ENCODE results near the gene CTXN1.
A peak's percentile ranks its signal among the peaks of the same experiment; 100 is the strongest.

The CTXN1 gene

DNA sequence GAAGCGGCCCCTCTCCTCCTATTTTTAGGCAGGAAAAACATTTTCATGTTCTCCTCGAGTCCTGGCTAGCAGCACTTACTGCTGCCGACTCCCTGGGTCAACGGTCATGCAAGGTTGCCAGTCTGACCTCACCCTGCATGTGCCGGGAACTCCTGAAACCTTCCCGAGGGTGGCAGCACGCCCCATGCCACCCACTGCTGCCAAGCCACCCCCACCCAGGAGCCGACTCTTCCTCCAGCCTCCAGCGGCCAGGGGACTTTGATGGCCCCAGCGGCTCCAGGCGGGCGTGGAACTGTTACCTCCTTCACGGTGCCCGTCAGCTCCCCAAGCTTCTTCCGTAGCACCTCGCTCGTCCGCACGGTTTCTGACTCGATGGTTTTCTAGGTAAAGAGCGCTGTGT is 8.8 kb upstream of the CTXN1 start:
- no peaks in the 10 kb centered on the region for H3K4me1 ChIP-seq (ENCODE audit: low read depth, poor library complexity, severe bottlenecking)
- no peak overlapping the region for H2AFZ ChIP-seq (ENCODE audit: low read depth)
- no peaks in the 10 kb centered on the region for H4K20me1 ChIP-seq (ENCODE audit: insufficient read depth)
- H3K9ac ChIP-seq: no peak overlapping the region
- TF ChIP-seq, protein P1, sequence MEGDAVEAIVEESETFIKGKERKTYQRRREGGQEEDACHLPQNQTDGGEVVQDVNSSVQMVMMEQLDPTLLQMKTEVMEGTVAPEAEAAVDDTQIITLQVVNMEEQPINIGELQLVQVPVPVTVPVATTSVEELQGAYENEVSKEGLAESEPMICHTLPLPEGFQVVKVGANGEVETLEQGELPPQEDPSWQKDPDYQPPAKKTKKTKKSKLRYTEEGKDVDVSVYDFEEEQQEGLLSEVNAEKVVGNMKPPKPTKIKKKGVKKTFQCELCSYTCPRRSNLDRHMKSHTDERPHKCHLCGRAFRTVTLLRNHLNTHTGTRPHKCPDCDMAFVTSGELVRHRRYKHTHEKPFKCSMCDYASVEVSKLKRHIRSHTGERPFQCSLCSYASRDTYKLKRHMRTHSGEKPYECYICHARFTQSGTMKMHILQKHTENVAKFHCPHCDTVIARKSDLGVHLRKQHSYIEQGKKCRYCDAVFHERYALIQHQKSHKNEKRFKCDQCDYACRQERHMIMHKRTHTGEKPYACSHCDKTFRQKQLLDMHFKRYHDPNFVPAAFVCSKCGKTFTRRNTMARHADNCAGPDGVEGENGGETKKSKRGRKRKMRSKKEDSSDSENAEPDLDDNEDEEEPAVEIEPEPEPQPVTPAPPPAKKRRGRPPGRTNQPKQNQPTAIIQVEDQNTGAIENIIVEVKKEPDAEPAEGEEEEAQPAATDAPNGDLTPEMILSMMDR (conservative IDR thresholded peaks at IDR 0.05; ENCODE audit: low read depth, low read length): no peak
- no peak overlapping the region for H3K4me2 ChIP-seq
- no peaks in the 10 kb centered on the region; the same call in 1 of the 2 replicates for H3K36me3 ChIP-seq (ENCODE audit: insufficient read depth)
- H3K27me3 ChIP-seq (ENCODE audit: insufficient read depth, low read depth): no peaks in the 10 kb centered on the region
- peaks cover 5% of the 10 kb centered on the region; the same call in 1 of the 2 replicates for H3K79me2 ChIP-seq (ENCODE audit: insufficient read depth, low read depth)
- no peak overlapping the region for H3K4me3 ChIP-seq (IDR thresholded peaks at IDR 0.05; ENCODE audit: insufficient read depth, low read depth, low read length)
- H3K27ac ChIP-seq: no peak overlapping the region

DNA sequence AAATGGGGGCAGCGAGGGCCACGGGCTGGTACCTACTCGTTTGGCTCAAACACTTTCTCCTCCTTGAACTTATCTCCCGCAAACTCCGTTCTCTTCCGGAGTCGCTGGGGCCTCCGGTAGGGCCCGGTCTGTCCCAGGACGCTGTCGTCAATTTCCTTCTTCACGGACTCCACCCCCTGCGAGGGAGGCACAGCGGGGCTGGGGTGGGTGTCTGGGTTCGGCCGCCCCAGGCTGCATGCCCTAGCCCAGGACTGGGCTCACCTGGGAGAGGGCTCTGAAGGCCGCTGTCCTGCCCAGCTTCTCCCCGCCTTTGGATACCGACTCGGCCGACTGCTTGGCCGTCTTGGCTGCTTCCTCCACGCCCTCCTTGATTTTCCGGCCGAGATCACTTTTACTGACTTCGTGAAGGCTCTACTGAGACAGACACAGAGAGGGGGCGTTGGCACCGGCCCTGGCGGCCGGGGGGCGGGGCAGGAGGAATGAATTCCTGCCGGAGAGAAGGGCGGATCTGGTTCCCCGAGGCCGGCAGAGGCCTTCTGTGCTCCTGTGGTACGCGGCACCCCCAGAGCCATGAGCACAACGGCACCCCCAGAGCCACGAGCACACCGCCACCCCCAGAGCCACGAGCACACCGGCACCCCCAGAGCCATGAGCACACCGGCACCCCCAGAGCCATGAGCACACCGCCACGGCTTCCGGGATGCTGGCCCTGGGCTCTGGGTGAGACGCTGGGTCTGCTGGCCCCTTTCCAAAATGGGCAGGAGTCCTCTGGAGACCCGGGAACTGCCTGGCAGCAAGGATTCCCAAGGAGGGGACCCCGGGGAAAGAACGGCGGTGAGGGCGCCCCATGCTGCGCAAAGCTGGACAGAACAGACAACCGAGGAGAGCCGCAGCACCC is 8.1 kb upstream of the CTXN1 start:
- H3K79me2 ChIP-seq (ENCODE audit: insufficient read depth, low read depth): peaks cover 5% of the 10 kb centered on the region; the same call in 1 of the 2 replicates
- no peak overlapping the region for H3K4me3 ChIP-seq (IDR thresholded peaks at IDR 0.05; ENCODE audit: insufficient read depth, low read depth, low read length)
- H3K36me3 ChIP-seq (ENCODE audit: insufficient read depth): no peaks in the 10 kb centered on the region; the same call in 1 of the 2 replicates
- no peaks in the 10 kb centered on the region for H3K4me1 ChIP-seq (ENCODE audit: low read depth, poor library complexity, severe bottlenecking)
- no peak overlapping the region for H3K4me2 ChIP-seq
- H3K27me3 ChIP-seq (ENCODE audit: insufficient read depth, low read depth): no peaks in the 10 kb centered on the region
- no peak overlapping the region for H3K27ac ChIP-seq
- H4K20me1 ChIP-seq (ENCODE audit: insufficient read depth): no peaks in the 10 kb centered on the region
- TF ChIP-seq, protein P1 (conservative IDR thresholded peaks at IDR 0.05; ENCODE audit: low read depth, low read length): no peak
- no peak overlapping the region for H2AFZ ChIP-seq (ENCODE audit: low read depth)
- no peak overlapping the region for H3K9ac ChIP-seq

DNA sequence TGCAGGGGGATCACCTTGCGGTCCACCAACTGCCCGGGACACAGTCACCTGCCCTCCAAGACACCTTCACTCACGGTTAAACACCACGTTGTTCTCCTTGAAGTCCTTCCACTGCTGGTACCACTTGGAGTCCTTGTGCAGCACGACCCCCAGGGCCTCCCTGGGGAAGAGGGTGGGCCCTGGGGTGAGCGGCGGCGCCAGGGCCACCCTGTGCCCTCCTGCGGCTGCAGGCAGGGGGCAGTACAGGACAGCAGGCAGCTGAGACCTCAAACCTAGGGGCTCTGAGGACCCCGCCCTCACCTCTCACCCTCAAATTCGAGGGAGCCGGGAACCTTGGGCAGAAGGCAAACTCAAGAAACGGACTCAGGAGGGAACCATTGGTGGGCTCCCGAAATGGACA is 7.5 kb upstream of the CTXN1 start:
- H2AFZ ChIP-seq (ENCODE audit: low read depth): no peak overlapping the region
- 0 out of 2 replicates have a peak, but pooled peaks cover 5% of the 10 kb centered on the region for H3K79me2 ChIP-seq (ENCODE audit: insufficient read depth, low read depth)

DNA sequence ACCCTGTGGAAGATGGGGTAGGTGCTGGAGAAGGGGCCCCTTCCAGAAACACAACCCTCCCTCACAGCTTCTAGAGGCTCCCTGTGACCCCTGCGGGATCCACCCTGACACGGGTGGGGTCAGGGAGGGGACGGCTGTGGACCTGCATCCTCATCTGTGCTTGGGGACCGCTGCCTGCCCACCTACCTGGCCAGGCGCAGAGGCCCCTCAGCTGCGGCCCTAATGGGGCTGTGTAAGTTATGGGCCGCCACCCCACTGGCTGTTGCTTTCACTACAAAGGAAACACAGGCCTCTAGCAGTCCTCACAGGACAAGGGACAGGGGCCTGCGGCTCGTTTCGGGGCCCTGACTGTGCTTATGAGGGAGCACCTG is 7.0 kb upstream of the CTXN1 start:
- Histone ChIP-seq H3K27me3 (ENCODE audit: insufficient read depth, low read depth) (no peaks in the 10 kb centered on the region), H4K20me1 (ENCODE audit: insufficient read depth) (no peaks in the 10 kb centered on the region), H3K4me3 (IDR thresholded peaks at IDR 0.05; ENCODE audit: insufficient read depth, low read depth, low read length) (no peak overlapping the region), H3K36me3 (ENCODE audit: insufficient read depth) (no peaks in the 10 kb centered on the region; the same call in 1 of the 2 replicates), H3K27ac (no peak overlapping the region), H3K79me2 (ENCODE audit: insufficient read depth, low read depth) (0 out of 2 replicates have a peak, but pooled peaks cover 2% of the 10 kb centered on the region), H2AFZ (ENCODE audit: low read depth) (no peak overlapping the region), H3K4me1 (ENCODE audit: low read depth, poor library complexity, severe bottlenecking) (no peaks in the 10 kb centered on the region), H3K9ac (no peak overlapping the region), H3K4me2 (no peak overlapping the region)
- TF ChIP-seq, protein P1 (conservative IDR thresholded peaks at IDR 0.05; ENCODE audit: low read depth, low read length): no peak

More for the DNA sequence above, 7.5 kb upstream of the CTXN1 start:
- Histone ChIP-seq H3K27ac (no peak overlapping the region), H3K9ac (no peak overlapping the region), H3K27me3 (ENCODE audit: insufficient read depth, low read depth) (no peaks in the 10 kb centered on the region), H3K4me2 (no peak overlapping the region), H3K4me3 (IDR thresholded peaks at IDR 0.05; ENCODE audit: insufficient read depth, low read depth, low read length) (no peak overlapping the region), H4K20me1 (ENCODE audit: insufficient read depth) (no peaks in the 10 kb centered on the region), H3K4me1 (ENCODE audit: low read depth, poor library complexity, severe bottlenecking) (no peaks in the 10 kb centered on the region), H3K36me3 (ENCODE audit: insufficient read depth) (no peaks in the 10 kb centered on the region; the same call in 1 of the 2 replicates)
- TF ChIP-seq, protein P1 (conservative IDR thresholded peaks at IDR 0.05; ENCODE audit: low read depth, low read length): peak; percentile 46
